ENCODE results near the gene RPTOR.

- TF ChIP-seq POLR2A (IDR thresholded peaks at IDR 0.05; ENCODE audit: low read depth), result no peak
- no peak for TF ChIP-seq CTCF (IDR thresholded peaks at IDR 0.05)
- TF ChIP-seq EP300 (IDR thresholded peaks at IDR 0.05), result no peak
- TF ChIP-seq POLR2AphosphoS5 (IDR thresholded peaks at IDR 0.05), result no peak
These were observed 23.7 kb upstream of the RPTOR start for GRCh38 chr17:80520810-80521455.

All from esophagus muscularis mucosa (tissue), 4 donors.